HG03442 (cell line): Measurements from ENCODE around the gene DSCAML1.
"Not testable (repeated sequence)": the region's sequence is repeated elsewhere in the genome, so short reads cannot be mapped to it uniquely, and the experiment has no call there.

Source experiments
- ATAC-seq: cut with Tn5 transposase; IDR thresholded peaks from one replicate; pipeline ENCODE4 v1.9.1; 2021; ENCODE audit warnings: mild to moderate bottlenecking, moderate library complexity; ENCODE audit not compliant: unreplicated experiment

Gene DSCAML1

GRCh38 chr11:117458275-117459122, 338.5 kb downstream of the DSCAML1 start:
- ATAC-seq, result no peak

- ATAC-seq, result no peak
Observed at GRCh38 chr11:117457835-117458234, 339.2 kb downstream of the DSCAML1 start.

GRCh38 chr11:117457031-117457785, 339.8 kb downstream of the DSCAML1 start:
- no peak for ATAC-seq

GRCh38 chr11:117456721-117457029, 340.3 kb downstream of the DSCAML1 start:
- not testable (repeated sequence) for ATAC-seq

- ATAC-seq, result peak; percentile 82
Observed at GRCh38 chr11:117456027-117456720, 340.8 kb downstream of the DSCAML1 start.

- no peak for ATAC-seq
Observed at GRCh38 chr11:117454564-117454917, 342.5 kb downstream of the DSCAML1 start.

- ATAC-seq, result no peak
Observed at GRCh38 chr11:117453886-117454563, 343.0 kb downstream of the DSCAML1 start.

GRCh38 chr11:117449111-117449693, 347.8 kb downstream of the DSCAML1 start:
- ATAC-seq, result no peak

- ATAC-seq, result no peak
Observed at GRCh38 chr11:117444711-117445658, 352.0 kb downstream of the DSCAML1 start.

- ATAC-seq, result no peak
Observed at GRCh38 chr11:117444256-117444655, 352.8 kb downstream of the DSCAML1 start.

GRCh38 chr11:117443266-117444186, 353.5 kb downstream of the DSCAML1 start:
- no peak for ATAC-seq

GRCh38 chr11:117442869-117443239, 354.2 kb downstream of the DSCAML1 start:
- ATAC-seq, result no peak

- ATAC-seq, result no peak
Observed at GRCh38 chr11:117442049-117442868, 354.8 kb downstream of the DSCAML1 start.

- ATAC-seq, result no peak
Observed at GRCh38 chr11:117441146-117441975, 355.7 kb downstream of the DSCAML1 start.

- ATAC-seq, result no peak
Observed at GRCh38 chr11:117440258-117440657, 356.8 kb downstream of the DSCAML1 start.

GRCh38 chr11:117439256-117439655, 357.8 kb downstream of the DSCAML1 start:
- ATAC-seq, result no peak
